Mesendoderm (in vitro differentiated cells): Measurements from ENCODE around the gene TEKT2.

Experiments used
- DNase-seq: peaks from one replicate; pipeline ENCODE4 v3.0.0; 2013
- H2AK5ac ChIP-seq: 2 replicates; pipeline ENCODE4 v1.6.1; 2013; ENCODE audit warnings: low read length, inconsistent platforms
- H2BK120ac ChIP-seq: 2 replicates; pipeline ENCODE4 v1.6.1; 2013; ENCODE audit warnings: low read depth, mild to moderate bottlenecking, low read length, moderate library complexity, mixed read lengths
- H2BK15ac ChIP-seq: replicated peaks from 2 replicates; pipeline ENCODE4 v1.6.1; 2013; ENCODE audit warnings: low read depth, mild to moderate bottlenecking, moderate library complexity
- H2BK5ac ChIP-seq: 2 replicates; pipeline ENCODE4 v1.6.1; 2013; ENCODE audit warnings: low read length, inconsistent platforms
- H3K18ac ChIP-seq: 2 replicates; pipeline ENCODE4 v1.6.1; 2013; ENCODE audit warnings: mild to moderate bottlenecking, low read length, mixed read lengths
- H3K23ac ChIP-seq: one replicate; pipeline ENCODE4 v1.6.1; 2013; ENCODE audit warnings: low read length
- H3K27ac ChIP-seq: 2 replicates; pipeline ENCODE4 v1.5.1; 2013; ENCODE audit warnings: low read depth, mild to moderate bottlenecking, inconsistent platforms, low read length, moderate library complexity
- H3K27me3 ChIP-seq: 2 replicates; pipeline ENCODE4 v1.6.1; 2013; ENCODE audit warnings: low read length, control low read depth, mild to moderate bottlenecking, inconsistent platforms; ENCODE audit not compliant: insufficient read depth, poor library complexity
- H3K36me3 ChIP-seq: 2 replicates; pipeline ENCODE4 v1.6.1; 2013; ENCODE audit warnings: low read length, inconsistent platforms; ENCODE audit not compliant: control insufficient read depth, insufficient read depth
- H3K4ac ChIP-seq: one replicate; pipeline ENCODE4 v1.6.1; 2013; ENCODE audit warnings: low read depth, mild to moderate bottlenecking, low read length, moderate library complexity
- H3K4me1 ChIP-seq: 2 replicates; pipeline ENCODE4 v1.6.1; 2013; ENCODE audit warnings: low read depth, low read length, inconsistent platforms; ENCODE audit not compliant: control insufficient read depth
- H3K4me2 ChIP-seq: 2 replicates; pipeline ENCODE4 v1.6.1; 2013; ENCODE audit warnings: low read length
- H3K4me3 ChIP-seq: 2 replicates; pipeline ENCODE4 v1.5.1; 2013; ENCODE audit warnings: mild to moderate bottlenecking, low read length
- H3K56ac ChIP-seq: one replicate; pipeline ENCODE4 v1.6.1; 2013; ENCODE audit warnings: low read length
- H3K79me1 ChIP-seq: 2 replicates; pipeline ENCODE4 v1.6.1; 2013; ENCODE audit warnings: low read length, inconsistent platforms
- H3K79me2 ChIP-seq: 2 replicates; pipeline ENCODE4 v1.6.1; 2013; ENCODE audit warnings: mild to moderate bottlenecking, low read length; ENCODE audit not compliant: control insufficient read depth, insufficient read depth
- H3K9ac ChIP-seq: 2 replicates; pipeline ENCODE4 v1.6.1; 2013; ENCODE audit warnings: low read length, inconsistent platforms
- H4K5ac ChIP-seq: one replicate; pipeline ENCODE4 v1.6.1; 2013; ENCODE audit warnings: low read length
- H4K8ac ChIP-seq: one replicate; pipeline ENCODE4 v1.6.1; 2013; ENCODE audit warnings: low read depth, mild to moderate bottlenecking, control low read depth, low read length, moderate library complexity
- WGBS: extraction: QIAGEN DNeasy Blood & Tissue Kit; methylation state at CpG from one replicate; pipeline ENCODE4 v1.1.7; 2013; ENCODE audit warnings: low lambda C conversion rate, missing lambda C conversion rate; ENCODE audit not compliant: insufficient coverage; ENCODE audit errors: extremely low coverage; 5-methylcytosine and 5-hydroxymethylcytosine counted together

Gene TEKT2

GRCh38 chr1:36137776-36138175 lies 53.9 kb downstream of the TEKT2 start:
- Histone ChIP-seq H3K79me2 (no peaks in the 10 kb centered on the region), H2BK120ac (no peak overlapping the region), H4K5ac (no peak overlapping the region), H2BK5ac (no peak overlapping the region), H3K79me1 (peaks cover 3% of the 10 kb centered on the region), H3K4me2 (no peak overlapping the region), H3K4ac (no peak overlapping the region), H3K9ac (no peak overlapping the region), H3K18ac (no peak overlapping the region), H3K56ac (no peak overlapping the region), H3K4me1 (no peaks in the 10 kb centered on the region), H2BK15ac (no peak overlapping the region), H4K8ac (no peak overlapping the region), H2AK5ac (no peak overlapping the region), H3K4me3 (no peak overlapping the region), H3K23ac (no peak overlapping the region), H3K36me3 (peaks cover 6% of the 10 kb centered on the region), H3K27me3 (no peaks in the 10 kb centered on the region), H3K27ac (no peak overlapping the region)
- WGBS = no CpG with 5 or more reads among the region's 3 CpGs
- DNase-seq = no peak
